ENCODE data around the gene CDK10. TPM values are rescaled to one million over a fixed set of nuclear protein-coding genes. Genes with fewer than 3 reads are reported as not detected.

CDK10 gene
- polyA plus RNA-seq, 3 donors: 16.5 to 107 (median 18.3) TPM

DNA sequence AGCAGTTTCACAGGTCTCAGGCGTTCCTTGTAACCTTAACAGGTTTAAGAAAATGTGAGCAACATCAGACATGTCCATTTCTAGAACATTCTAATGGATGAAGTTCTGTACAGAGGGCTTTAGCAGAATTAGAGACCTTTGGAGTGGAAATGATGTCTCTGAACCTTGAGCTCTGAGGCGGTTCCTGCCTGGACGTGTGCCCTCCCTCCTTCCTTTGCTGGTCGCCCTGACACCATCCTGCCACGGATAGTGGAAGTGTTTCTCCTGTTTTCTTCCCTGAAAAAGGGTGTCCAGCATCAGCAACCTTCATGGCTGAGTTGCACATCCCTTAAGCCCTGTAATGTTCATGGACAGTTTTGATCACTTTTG lies 17.7 kb upstream of the CDK10 start:
- Mint-ChIP-seq H3K36me3 (peaks cover 2 to 10% of the 10 kb centered on the region in 2 donors), H3K27me3 (ENCODE audit: low read depth in 3 of 3) (peaks cover 2 to 9% (median 3%) of the 10 kb centered on the region in 3 donors), H3K27ac (no peak overlapping the region), H3K9me3 (peaks cover 5 to 11% (median 10%) of the 10 kb centered on the region in 7 donors), H3K4me3 (peak overlapping the region; percentile 39 to 56), H3K4me1 (peaks cover 12% of the 10 kb centered on the region)
- no peak for DNase-seq
- H4K20me1 ChIP-seq (ENCODE audit: insufficient read depth, low read length): no peaks in the 10 kb centered on the region
- no peaks in the 10 kb centered on the region for H3K27me3 ChIP-seq (ENCODE audit: control insufficient read depth in 2 of 2, insufficient read depth in 2 of 2, low read length in 2 of 2)
- H3K27ac ChIP-seq (ENCODE audit: low read depth in 1 of 2, low read length in 2 of 2): no peak overlapping the region
- peaks cover 0 to 10% of the 10 kb centered on the region in 2 donors for H3K9me3 ChIP-seq (replicated peaks in 1 of 2; ENCODE audit: control insufficient read depth in 1 of 2, insufficient read depth in 1 of 2, low read length in 2 of 2)
- intact Hi-C loops (cut with micrococcal nuclease): no loop called here
- H3K4me2 ChIP-seq (replicated peaks; ENCODE audit: extremely low read depth, low read length, poor library complexity, severe bottlenecking): no peak overlapping the region
- TF ChIP-seq, protein P1, sequence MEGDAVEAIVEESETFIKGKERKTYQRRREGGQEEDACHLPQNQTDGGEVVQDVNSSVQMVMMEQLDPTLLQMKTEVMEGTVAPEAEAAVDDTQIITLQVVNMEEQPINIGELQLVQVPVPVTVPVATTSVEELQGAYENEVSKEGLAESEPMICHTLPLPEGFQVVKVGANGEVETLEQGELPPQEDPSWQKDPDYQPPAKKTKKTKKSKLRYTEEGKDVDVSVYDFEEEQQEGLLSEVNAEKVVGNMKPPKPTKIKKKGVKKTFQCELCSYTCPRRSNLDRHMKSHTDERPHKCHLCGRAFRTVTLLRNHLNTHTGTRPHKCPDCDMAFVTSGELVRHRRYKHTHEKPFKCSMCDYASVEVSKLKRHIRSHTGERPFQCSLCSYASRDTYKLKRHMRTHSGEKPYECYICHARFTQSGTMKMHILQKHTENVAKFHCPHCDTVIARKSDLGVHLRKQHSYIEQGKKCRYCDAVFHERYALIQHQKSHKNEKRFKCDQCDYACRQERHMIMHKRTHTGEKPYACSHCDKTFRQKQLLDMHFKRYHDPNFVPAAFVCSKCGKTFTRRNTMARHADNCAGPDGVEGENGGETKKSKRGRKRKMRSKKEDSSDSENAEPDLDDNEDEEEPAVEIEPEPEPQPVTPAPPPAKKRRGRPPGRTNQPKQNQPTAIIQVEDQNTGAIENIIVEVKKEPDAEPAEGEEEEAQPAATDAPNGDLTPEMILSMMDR (IDR thresholded peaks at IDR 0.05): no peak
- peaks cover 0 to 5% of the 10 kb centered on the region in 2 donors for H3K4me1 ChIP-seq (ENCODE audit: control insufficient read depth in 1 of 2, insufficient read depth in 2 of 2, low read length in 2 of 2)
- no peak overlapping the region for H2AFZ ChIP-seq (ENCODE audit: insufficient read depth, low read depth, low read length, poor library complexity, severe bottlenecking)
- 39% methylated on average over 3 of the region's 5 CpGs for WGBS (ENCODE audit: insufficient coverage)
- no peaks in the 10 kb centered on the region for H3K79me2 ChIP-seq (ENCODE audit: insufficient read depth, low read length)
- peak overlapping the region; percentile 15 for H3K9ac ChIP-seq (ENCODE audit: insufficient read depth, low read length, poor library complexity, severe bottlenecking)
- H3K4me3 ChIP-seq (replicated peaks in 1 of 3; ENCODE audit: low read depth in 2 of 3, low read length in 3 of 3): no peak overlapping the region
- peaks cover 0 to 6% of the 10 kb centered on the region in 2 donors for H3K36me3 ChIP-seq (replicated peaks in 1 of 2; ENCODE audit: control insufficient read depth in 1 of 2, insufficient read depth in 2 of 2, low read length in 2 of 2)

- Histone ChIP-seq H3K4me2 (replicated peaks; ENCODE audit: extremely low read depth, low read length, poor library complexity, severe bottlenecking) (no peak overlapping the region), H3K36me3 (replicated peaks in 1 of 2; ENCODE audit: control insufficient read depth in 1 of 2, insufficient read depth in 2 of 2, low read length in 2 of 2) (no peaks in the 10 kb centered on the region), H3K4me1 (ENCODE audit: control insufficient read depth in 1 of 2, insufficient read depth in 2 of 2, low read length in 2 of 2) (peaks cover 0 to 5% of the 10 kb centered on the region in 2 donors), H3K27ac (ENCODE audit: low read depth in 1 of 2, low read length in 2 of 2) (no peak overlapping the region), H3K9ac (ENCODE audit: insufficient read depth, low read length, poor library complexity, severe bottlenecking) (no peak overlapping the region), H4K20me1 (ENCODE audit: insufficient read depth, low read length) (no peaks in the 10 kb centered on the region), H3K4me3 (replicated peaks in 1 of 3; ENCODE audit: low read depth in 2 of 3, low read length in 3 of 3) (no peak overlapping the region), H3K9me3 (replicated peaks in 1 of 2; ENCODE audit: control insufficient read depth in 1 of 2, insufficient read depth in 1 of 2, low read length in 2 of 2) (peaks cover 0 to 10% of the 10 kb centered on the region in 2 donors), H3K79me2 (ENCODE audit: insufficient read depth, low read length) (no peaks in the 10 kb centered on the region), H3K27me3 (ENCODE audit: control insufficient read depth in 2 of 2, insufficient read depth in 2 of 2, low read length in 2 of 2) (no peaks in the 10 kb centered on the region), H2AFZ (ENCODE audit: insufficient read depth, low read depth, low read length, poor library complexity, severe bottlenecking) (no peak overlapping the region)
- Mint-ChIP-seq H3K36me3 (peaks cover 0 to 4% of the 10 kb centered on the region in 2 donors), H3K4me1 (peaks cover 12% of the 10 kb centered on the region), H3K27me3 (ENCODE audit: low read depth in 3 of 3) (peaks cover 2 to 9% (median 5%) of the 10 kb centered on the region in 3 donors), H3K9me3 (peaks cover 5 to 14% (median 11%) of the 10 kb centered on the region in 7 donors), H3K4me3 (no peak overlapping the region), H3K27ac (no peak overlapping the region)
- 98% methylated on average over 8 of the region's 13 CpGs for WGBS (ENCODE audit: insufficient coverage)
- intact Hi-C loops (cut with micrococcal nuclease): no loop called here
- no peak for DNase-seq
- TF ChIP-seq, protein P1 (IDR thresholded peaks at IDR 0.05): no peak
Measured at GRCh38 chr16:89669755-89670154, 16.7 kb upstream of the CDK10 start.
